OCI-LY1 (cell line): ENCODE data around the gene CDH23.

Experiments
- CTCF ChIP-seq: fragments of 200-600 bp; sonication (generic), shearing (Covaris generic); IDR thresholded peaks from 2 replicates; pipeline ENCODE4 v1.5.1; 2017; ENCODE audit warnings: mild to moderate bottlenecking, antibody characterized with exemption, low read length, moderate library complexity, mixed read lengths
- EZH2 ChIP-seq: fragments of 200-600 bp; sonication (generic), shearing (Covaris generic); IDR thresholded peaks from 2 replicates; pipeline ENCODE4 v1.8.0; 2017; ENCODE audit warnings: borderline replicate concordance, mixed run types, mild to moderate bottlenecking, antibody characterized with exemption, low read length, moderate library complexity, mixed read lengths

GRCh38 chr10:71486484-71487114, 89.9 kb downstream of the CDH23 start:
- TF ChIP-seq CTCF = peak; percentile 80
- no peak for TF ChIP-seq EZH2
